GM21723 (cell line): ENCODE data around the gene TK1.
A peak's percentile ranks its signal among the peaks of the same experiment; 100 is the strongest.

ENCODE experiments used
- ATAC-seq: cut with Tn5 transposase; IDR thresholded peaks from one replicate; pipeline ENCODE4 v1.9.1; 2021; ENCODE audit warnings: mild to moderate bottlenecking, moderate library complexity; ENCODE audit not compliant: unreplicated experiment

The TK1 gene

DNA sequence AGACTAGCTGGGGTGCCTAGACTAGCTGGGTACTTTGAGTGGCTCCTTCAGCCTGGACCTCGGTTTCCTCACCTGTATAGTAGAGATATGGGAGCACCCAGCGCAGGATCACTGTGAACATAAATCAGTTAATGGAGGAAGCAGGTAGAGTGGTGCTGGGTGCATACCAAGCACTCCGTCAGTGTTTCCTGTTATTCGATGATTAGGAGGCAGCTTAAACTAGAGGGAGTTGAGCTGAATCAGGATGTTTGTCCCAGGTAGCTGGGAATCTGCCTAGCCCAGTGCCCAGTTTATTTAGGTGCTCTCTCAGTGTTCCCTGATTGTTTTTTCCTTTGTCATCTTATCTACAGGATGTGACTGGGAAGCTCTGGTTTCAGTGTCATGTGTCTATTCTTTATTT, 36.2 kb upstream of the TK1 start:
- ATAC-seq: no peak

DNA sequence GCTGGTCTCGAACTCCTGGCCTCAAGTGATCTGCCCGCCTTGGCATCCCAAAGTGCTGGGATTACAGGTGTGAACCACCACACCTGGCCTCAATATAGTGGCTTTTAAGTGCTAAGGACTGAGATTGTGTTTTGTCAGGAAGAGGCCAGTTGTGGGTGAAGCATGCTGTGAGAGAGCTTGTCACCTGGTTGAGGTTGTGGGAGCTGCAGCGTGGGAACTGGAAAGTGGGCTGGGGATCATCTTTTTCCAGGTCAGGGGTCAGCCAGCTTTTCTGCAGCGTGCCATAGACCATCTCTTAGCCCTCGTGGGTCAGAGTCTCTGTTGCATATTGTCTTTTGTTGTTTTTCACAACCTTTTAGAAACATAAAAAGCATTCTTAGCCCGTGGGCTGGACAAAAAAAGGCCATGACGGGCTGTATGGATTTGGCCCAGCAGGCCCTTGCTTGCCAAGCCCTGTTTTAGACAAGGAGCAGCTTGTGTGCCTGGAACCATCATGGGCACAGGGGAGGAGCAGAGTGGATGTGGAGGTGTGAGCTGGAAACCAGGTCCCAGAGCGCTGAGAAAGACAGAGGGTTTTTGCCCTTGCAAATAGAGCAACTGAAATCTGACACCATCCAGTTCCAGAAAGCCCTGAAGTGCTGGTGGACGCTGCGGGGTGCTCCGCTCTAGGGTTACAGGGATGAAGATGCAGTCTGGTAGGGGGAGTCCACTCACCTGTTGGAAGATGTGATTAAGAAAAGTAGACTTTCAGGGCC, 32.7 kb upstream of the TK1 start:
- ATAC-seq: no peak

DNA sequence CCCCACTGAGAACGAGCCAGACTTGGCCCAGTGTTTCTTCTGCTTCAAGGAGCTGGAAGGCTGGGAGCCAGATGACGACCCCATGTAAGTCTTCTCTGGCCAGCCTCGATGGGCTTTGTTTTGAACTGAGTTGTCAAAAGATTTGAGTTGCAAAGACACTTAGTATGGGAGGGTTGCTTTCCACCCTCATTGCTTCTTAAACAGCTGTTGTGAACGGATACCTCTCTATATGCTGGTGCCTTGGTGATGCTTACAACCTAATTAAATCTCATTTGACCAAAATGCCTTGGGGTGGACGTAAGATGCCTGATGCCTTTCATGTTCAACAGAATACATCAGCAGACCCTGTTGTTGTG, 27.8 kb upstream of the TK1 start:
- ATAC-seq: no peak

DNA sequence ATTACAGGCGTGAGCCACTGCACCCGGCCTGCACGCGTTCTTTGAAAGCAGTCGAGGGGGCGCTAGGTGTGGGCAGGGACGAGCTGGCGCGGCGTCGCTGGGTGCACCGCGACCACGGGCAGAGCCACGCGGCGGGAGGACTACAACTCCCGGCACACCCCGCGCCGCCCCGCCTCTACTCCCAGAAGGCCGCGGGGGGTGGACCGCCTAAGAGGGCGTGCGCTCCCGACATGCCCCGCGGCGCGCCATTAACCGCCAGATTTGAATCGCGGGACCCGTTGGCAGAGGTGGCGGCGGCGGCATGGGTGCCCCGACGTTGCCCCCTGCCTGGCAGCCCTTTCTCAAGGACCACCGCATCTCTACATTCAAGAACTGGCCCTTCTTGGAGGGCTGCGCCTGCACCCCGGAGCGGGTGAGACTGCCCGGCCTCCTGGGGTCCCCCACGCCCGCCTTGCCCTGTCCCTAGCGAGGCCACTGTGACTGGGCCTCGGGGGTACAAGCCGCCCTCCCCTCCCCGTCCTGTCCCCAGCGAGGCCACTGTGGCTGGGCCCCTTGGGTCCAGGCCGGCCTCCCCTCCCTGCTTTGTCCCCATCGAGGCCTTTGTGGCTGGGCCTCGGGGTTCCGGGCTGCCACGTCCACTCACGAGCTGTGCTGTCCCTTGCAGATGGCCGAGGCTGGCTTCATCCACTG, 27.3 kb upstream of the TK1 start, which contains the start of gene BIRC5:
Gene BIRC5, plus strand, starts transcription at position 238 of the 690 bp plus-strand sequence. Its CDS starts 64 bp downstream, at position 302.
- peak; percentile 84 for ATAC-seq

DNA sequence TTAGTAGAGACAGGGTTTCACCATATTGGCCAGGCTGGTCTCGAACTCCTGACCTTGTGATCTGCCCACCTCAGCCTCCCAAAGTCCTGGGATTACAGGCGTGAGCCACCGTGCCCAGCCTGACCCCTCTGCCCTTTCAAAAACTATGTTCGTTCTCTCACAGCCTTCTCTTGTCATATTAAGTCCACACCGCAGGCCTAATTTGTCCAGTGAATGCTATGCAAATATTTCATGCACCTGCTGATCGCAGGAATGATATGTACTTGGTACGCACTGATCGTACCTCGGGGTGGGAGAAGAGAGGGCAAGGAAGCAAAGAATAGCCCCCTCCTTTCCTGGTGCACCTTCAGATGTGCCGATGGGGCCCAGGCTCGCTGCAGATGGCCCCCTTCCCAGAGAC, 24.2 kb upstream of the TK1 start:
- ATAC-seq: no peak

DNA sequence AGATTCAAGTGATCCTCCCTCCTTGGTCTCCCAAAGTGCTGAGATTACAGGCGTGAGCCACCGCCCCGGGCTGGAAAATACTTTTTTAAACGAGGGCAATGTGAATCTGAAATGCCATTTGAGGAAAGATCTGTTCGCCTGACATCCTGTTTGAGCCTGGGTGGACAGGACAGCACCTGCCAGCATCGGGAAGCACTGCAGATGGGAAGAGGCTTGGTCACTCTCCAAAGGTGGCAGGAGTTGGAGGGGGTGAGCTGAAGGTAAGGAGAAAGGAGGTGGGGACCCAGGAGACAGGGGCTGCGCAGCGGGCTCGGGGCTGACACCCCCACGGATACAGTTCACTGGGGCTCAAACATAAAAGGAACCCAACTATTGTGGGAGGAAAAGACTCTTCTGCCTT, 23.3 kb upstream of the TK1 start:
- ATAC-seq: no peak

DNA sequence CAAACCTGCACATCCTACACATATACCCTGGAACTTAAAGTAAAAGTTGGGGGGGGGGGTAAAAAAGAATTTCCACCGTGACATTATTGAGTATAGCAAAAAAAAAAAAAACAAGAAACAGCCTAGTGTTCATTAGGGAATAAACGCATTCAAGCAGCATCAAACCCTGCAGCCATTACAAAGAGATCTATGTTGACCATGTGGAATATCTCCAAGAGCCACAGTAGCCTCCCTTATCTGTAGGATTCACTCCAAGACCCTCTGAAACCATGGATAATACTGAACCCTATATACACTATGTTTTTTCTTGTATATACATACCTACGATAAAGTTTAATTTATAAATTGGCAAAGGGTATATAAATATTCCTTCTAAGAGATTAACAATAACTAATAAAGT, 21.6 kb upstream of the TK1 start:
- ATAC-seq: no peak

DNA sequence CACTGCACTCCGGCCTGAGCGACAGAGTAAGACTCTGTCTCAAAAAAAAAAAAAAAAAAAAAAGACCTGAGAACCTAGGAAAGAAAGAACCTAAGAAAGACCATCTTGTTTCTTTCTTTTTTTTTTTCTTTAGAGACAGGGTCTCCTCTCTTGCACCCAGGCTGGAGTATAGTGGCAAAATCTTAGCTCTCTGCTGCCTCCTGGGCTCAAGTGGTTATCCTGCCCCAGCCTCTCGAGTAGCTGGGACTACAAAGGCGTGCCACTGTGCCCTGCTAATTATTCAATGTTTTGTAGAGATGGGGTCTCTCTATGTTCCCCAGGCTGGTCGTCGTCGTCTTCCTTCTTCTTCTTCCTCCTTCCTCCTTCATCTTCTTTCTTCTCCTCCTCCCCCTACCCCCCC, 19.4 kb upstream of the TK1 start:
- no peak for ATAC-seq

DNA sequence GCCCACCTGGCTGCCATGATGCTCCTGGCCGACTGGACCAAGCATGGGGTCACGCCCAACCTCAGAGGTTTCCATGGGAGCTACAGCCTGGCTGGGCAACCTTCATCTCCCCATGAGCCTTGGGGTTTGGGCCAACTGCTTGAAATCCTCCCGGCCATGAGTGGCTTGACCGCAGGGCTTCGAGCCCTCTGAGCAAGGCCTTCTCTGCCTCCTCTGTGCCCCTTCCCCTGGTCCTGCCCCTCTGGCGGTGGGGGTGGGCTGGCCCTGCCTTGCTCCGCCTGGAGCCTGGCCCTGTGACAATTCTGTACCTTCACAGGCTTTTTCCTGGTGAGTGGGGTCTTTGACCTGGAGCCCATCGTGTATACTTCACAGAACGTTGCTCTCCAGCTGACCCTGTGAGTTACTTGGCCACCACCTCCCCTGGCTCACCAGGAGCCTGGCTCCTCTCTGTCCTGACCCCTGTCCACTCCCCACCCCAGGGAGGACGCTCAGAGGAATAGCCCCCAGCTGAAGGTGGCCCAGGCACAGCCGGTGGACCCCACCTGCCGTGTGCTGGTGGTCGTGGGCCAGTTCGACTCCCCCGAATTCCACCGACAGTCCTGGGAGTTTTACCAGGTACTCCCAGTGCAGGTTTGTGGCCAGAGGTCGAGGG, 18.4 kb upstream of the TK1 start:
- no peak for ATAC-seq

DNA sequence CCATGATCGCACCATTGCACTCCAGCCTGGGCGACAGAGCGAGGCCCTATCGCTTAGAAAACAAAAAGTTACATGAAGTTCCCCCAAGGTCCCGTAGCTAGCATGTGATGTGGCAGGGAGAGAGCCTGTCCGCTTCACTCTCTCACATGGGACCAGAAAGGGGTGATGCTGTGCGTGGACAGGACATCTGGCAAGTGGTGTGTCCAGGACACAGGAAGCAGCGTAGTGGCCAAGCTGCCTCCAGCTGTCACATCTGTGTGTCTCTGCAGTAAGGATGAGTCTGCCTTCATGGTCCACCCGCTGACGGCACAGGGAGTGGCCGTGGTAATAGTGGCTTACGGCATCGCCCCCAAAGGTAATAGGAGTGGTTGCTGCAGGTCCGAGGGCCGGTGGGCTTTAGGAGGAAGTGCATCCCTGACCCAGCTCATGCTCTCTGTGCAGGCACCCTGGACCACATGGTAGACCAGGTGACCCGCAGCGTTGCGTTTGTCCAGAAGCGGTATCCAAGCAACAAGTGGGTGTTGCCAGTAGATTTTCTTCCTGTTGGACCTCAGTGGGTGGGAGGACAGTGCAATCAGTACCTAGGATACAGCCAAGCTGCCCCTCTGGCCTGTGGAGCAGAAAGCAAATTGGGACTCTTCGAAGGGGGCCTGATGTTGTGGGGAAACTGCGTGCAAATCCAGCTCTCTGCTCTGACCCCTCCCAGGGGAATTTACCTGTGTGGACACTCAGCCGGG, 17.7 kb upstream of the TK1 start:
- no peak for ATAC-seq

DNA sequence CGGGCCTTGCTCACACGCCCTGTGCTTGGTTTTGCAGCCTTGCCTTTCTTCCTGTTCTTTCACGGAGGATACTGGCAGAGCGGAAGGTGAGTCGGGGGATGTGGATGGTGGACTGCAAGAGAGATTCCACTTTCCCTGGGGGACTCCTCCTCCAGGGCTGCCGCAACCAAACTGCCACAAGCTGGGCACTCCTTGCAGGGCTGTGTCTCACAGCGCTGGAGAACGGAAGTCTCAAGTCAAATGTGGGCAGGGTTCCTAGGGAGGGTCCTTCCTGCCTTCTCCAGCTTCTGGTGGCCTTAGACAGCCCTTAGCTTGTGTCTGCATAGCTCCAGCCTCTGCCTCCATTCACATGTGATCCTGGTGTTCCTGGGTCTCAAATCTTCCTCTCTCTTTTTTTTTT, 15.8 kb upstream of the TK1 start:
- no peak for ATAC-seq

DNA sequence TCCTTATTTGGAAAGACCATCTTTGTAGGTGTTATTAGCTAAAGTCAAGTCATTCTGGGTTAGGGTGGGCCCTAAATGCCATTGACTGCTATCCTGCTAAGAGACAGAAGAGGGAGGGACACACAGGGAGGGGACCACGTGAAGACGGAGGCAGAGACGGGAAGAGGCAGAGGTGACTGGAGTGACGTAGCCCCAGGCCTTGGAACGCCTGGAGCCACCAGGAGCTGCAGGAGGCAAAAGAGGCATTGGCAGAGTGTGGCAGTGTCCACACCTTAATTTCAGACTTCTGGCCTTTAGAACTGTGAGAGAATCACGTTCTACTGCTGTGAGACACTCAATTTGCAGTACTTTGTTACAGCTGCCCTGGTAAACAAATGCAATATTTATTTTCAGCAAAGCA, 13.6 kb upstream of the TK1 start:
- ATAC-seq: no peak

DNA sequence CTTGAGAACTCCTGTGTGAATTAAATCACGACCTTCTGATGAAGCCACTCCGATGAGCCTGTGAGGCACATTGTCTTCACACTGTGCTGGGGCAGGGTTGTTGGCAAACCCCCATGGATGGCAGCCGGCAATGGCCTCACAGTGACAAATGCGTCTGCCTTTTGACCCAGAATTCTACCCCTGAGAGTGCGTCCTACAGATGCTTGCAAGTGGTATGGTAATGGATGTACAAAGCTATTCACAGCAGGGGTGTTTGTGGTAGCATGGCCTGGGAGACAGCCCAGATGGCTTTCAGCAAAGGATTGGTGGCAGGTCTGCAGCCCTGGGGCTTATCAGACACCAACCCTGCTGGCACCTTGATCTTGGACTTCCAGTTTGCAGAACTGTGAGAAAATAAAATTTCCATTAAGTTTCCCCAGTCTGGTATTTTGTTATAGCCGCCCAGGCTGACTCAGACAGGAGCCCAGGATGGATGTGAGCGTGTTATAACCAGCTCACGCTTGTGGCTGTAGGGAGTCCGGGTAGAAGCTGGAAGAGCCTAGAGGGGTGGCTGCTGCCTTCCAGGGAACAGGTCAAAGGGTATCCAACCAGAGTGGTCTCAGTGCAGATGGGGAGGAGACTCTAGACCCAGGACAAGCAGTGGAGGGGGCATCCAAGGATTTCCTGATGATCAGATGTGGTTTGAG, 10.4 kb upstream of the TK1 start:
- no peak for ATAC-seq

DNA sequence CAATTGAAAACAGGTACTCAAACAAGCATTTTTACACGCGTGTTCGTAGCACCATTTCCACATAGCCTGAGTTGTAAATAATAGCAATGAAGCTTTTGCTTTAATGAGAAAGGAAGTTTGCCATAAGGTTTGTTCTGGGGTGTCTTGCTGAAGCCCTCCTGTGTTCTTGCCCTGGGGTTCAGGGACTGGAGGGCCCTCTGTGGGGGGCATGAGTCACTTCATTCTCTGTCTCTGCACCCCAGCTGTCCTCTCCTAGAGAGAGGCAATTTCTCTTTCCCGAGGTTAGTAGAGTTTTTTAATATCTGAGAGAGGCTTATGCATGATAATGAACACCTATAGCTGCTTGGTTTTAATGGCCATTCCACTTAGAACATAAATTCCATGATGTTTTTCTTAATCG, 9.9 kb upstream of the TK1 start:
- no peak for ATAC-seq

DNA sequence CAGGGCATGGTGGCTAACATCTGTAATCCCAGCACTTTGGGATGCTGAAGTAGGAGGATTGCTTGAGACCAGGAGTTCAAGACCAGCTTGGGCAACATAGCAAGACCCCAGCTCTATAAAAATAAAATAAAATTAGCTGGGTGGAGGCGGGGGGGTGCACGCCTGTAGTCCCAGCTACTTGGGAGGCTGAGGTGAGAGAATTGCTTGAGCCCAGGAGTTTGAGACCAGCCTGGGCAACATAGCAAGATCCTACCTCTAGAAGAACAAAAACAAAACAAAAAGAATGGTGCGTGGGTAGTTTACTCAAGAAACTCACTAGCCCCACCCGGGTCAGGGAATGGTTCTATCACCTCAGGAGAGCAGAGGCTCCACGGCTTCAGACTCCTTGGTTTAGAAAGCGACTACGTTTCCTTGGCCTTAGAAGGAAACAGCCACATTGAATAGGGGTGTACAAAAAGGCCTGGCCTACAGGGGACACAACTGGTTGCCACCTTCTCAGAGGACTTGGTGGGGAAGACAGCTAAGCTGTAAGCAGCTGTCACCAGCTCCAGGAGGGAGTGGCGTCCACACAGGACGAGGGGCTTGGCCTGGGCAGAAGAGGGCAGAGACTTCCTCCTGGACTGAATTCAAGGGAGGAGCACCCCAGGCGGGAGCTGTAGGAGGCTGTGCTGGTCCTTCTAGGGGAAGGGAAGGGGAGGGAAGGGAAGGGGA, 716 bp downstream of the TK1 start:
- no peak for ATAC-seq

DNA sequence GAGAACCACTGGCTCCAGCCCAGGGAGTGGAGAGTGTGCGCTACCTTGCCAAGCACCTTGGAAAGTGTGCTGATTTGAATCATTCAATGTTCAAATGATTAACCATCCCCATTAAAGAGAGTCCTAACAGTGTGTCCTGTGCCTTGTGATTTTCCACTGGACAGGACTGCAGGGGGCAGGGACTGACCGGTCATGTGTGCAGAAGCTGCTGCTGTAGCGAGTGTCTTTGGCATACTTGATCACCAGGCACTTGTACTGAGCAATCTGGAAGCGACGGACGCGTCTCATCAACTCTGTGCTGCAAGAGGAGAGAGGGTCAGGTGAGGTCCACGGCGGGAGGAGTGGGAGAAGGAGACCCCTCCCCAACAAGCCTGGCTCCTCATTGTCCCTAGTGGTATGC, 2.0 kb downstream of the TK1 start:
- ATAC-seq: no peak

DNA sequence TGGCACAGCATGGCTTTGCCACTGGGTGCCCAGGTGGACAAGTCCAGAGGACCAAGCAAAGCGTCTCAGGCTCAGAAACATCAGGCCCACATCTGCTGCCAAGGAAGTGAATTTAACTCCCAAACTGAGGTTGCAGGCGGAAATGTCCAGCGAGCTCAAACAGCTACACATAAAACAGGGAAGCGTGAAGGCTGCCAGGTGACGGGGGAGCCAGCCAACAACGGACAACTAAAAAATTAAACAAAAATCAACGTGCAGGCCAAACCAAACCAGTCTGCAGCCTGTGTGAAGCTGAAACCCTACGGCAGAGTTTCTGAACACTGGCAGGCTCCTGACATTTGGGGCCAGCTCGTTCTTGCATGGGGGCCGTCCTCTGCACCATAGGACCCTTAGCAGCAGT, 2.5 kb downstream of the TK1 start:
- ATAC-seq: no peak

DNA sequence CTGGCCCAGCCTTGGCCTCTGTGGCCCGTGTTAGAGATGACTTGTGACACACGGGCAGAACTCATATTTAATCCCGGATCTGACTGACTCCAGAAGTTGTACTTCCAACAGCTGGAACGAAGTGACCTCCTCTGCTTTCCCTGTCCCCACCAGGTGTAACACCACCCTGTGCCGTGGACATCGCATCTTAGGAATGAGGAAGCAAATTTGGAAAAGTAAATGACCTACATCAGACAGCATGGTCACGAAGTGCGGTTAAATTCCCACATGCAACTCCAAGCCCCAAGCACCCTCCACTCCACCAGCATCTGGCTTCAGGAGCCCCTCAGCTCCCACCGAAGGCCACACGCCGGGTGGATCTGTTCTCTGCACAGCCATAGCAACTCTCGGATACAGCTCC, 2.9 kb downstream of the TK1 start:
- no peak for ATAC-seq

DNA sequence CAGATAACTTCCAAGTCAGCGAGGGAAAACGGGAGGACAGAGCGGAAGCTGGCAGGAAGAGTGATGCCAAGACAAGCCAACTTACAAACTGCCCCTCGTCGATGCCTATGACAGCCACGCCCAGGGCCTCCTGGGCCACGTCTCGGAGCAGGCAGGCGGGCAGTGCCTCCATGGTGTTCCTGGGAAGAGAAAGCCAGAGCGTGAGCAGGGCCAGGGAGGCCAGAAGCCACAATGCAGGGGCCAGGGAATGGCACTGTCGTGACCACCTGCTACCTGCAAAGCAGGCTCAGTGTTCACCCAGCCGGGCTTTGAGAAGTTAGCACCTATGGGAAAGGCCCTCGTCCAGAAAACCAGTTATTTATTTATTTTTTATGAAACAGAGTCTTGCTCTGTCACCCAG, 4.3 kb downstream of the TK1 start:
- no peak for ATAC-seq

DNA sequence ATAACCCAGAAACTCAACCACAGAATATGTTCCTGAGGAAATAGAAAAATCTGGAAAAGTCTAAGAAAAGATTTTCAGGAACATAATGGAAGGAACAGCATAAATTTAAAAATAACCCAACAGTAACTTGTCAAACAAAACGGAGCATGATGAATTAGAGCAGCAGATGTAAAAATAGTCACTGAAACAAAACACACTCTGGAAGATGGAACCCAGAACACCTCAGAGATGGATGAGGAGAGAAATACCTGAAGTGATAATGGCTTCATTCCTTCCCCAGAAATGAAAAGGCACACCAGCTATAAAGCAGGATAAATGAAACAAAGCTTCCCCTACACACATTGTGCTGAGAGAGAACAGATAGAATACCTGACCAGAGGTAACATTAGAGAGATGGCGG, 6.3 kb downstream of the TK1 start:
- no peak for ATAC-seq
